ENCODE results near the gene USB1.
A peak's percentile ranks its signal among the peaks of the same experiment; 100 is the strongest.
"Not testable (repeated sequence)": the region's sequence is repeated elsewhere in the genome, so short reads cannot be mapped to it uniquely, and the experiment has no call there.

The USB1 gene

DNA sequence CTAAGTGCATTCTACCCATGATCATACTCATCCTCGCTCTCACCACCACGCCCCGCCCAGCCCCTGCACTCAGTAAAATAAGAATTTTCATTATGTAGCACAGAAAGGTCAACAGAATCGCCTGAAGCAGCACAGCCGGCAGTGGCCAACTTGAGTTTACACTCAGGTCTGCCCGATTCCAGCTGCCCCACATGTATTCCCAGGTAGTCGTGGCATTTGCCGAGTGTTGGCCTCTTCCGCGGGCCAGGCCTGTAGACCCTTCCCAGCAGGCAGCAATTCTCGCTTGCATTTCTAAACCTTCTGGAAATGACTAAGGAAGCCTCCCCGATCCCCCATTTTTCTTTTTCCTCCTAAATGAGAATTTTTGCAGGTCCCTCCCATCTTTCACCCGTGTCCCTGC is 30.9 kb upstream of the USB1 start:
- DNase-seq (ENCODE audit: low spot score), result no peak

DNA sequence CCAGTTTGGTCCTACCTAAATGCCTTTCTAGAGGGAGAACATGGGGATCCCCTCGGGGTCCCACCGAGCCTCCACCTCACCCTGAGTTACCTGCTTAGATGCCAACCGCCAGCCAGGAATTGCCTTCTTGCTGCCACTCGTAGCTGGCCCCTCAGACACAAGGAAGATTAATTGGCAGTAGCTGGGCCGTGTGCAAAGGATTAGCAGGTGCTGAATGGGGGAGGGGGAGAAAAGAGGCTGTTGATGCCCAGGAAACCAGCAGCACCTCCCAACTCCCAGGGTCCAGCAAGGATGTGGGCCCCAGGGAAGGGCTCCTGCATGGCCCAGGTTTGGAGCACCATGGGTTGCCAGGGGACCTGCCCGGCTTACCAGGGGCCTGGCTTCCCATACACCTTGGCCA is 30.2 kb upstream of the USB1 start, which contains the start of gene CNGB1:
CNGB1 (minus strand) TSS at position 159 of the 400 bp plus-strand sequence. CDS start 3,842 bp downstream, outside the sequence.
- DNase-seq (ENCODE audit: low spot score), result no peak

DNA sequence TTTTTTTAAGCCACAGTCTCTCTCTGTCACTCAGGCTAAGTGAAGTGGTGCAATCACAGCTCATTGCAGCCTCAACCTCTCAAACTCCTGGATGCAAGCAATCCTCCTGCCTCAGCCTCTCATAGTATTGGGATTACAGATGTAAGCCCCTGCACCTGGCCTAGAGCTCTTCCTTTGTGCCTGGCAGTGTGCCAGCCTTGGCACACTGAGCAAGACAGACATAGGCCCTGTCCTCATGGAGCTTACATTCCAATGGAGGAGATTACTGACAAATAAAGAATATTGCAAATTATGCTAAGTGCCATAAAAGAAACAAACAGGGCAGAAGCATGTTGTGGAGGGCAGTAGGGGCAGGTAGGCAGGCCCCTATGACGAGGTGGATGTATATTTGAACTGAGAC is 29.4 kb upstream of the USB1 start:
- DNase-seq (ENCODE audit: low spot score), result no peak

DNA sequence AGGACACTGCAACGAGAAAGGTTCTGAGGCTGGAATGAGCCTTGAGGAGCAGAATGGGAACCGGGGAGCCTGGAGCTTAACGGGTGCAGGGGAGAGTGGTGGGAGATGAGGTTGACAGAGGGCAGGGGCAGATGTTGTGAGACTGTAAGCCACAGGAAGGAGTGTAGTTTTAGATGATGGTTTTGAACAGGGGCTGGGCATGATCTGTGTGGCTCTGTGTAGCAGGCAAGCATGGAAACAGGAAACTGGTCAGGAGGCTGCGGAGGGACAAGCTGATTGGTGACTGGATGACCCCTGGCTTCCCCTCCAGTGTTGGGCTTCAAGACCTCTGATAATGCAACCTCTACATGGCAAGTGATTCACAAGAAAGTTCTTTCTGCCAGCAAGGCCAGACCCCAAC is 28.9 kb upstream of the USB1 start:
- DNase-seq (ENCODE audit: low spot score), result no peak

DNA sequence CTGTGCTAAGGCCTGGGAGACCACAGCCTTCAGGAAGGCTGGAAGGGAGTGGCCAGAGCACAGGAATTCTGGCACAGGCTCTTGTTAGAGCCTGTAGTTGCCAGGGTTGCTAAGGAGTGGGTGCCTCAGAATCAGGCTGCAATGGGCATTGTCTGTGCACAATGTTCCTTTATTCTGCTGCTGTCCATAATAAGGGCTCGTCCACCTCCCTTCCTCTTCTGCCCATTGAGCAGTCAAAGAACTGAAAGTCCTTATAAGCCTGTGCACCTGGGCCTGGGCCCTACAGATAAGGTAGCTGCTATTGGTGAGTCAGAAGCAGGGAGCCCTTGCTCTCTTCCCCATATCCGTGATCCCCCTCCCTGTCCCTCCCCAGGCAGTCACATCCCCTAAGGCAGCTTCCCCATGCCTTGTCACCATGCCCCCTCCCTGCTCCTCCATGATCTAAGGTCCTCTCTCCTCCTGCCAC is 24.8 kb upstream of the USB1 start:
- DNase-seq (ENCODE audit: low spot score), result no peak

DNA sequence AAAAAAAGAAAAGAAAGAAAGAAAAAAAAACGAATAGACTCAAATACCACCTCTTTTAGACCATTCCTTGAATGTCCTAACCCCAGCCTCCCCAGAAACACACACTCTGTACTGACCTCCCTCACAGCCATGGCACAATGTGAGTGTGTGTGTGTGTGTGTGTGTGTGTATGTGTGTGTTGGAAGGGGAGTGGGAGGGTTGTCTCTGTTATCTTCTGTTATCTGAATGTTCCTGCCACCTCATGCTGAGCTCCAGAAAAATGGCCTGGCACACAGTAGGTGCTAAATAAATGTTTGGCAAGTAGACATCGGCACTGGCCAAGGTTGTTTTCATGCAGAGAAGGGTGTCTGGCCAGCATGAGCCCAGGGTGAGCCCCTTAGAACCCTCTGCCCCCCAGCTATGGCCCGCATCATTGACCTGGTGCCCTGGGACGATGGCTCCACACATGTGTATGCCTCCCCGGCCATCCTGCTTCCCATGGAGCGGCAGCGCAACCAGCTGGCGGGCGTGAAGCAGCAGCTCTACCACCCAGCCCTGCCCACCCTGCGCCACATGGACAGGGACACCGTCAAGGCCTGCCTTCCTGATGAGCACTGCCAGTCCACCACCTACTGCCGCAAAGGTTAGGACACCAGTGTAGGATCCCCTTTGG is 23.7 kb upstream of the USB1 start:
- DNase-seq (ENCODE audit: low spot score), result no peak

DNA sequence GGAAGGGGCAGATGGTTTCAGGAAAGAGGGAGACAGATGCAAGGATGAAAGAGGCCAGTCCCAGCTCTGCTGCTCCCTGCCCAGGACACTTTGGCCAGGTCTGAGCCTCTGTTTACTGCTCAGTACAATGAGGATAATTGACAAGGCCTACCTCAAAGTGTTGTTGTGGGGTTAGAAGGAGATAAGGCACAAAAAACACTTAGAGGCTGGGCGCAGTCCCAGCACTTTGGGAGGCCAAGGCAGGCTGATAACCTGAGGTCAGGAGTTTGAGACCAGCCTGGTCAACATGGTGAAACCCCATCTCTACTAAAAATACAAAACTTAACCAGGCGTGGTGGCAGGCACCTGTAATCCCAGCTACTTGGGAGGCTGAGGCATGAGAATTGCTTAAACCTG is 23.1 kb upstream of the USB1 start:
- not testable (repeated sequence) for DNase-seq (ENCODE audit: low spot score)

DNA sequence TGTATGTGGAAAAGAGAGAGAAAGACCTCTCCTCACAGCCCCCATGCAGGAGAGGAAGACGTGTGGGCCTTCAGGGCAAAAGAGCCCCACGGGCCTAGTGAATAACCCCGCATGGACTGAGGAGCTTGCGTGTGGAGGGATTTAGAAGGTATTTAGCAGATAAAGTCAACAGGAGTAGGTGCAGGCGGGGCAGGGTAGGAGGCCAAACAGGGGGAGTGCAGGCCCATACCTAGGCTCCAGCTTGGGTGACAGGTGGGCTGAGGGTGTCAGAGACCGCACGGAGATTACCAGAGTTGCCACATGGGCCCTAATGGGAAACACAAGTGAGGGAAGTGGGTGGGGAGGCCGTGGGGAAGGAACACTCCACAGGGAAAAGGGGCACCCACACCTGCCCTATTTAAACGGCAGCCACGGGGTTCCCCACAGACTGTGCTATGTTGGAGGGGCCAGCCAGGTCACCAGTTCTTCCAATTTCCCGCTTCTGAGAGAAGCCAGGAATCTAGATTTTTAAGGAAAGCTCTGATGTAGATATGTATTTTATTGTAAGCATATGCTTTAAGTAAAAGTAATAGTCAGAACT is 22.1 kb upstream of the USB1 start:
- no peak for DNase-seq (ENCODE audit: low spot score)

DNA sequence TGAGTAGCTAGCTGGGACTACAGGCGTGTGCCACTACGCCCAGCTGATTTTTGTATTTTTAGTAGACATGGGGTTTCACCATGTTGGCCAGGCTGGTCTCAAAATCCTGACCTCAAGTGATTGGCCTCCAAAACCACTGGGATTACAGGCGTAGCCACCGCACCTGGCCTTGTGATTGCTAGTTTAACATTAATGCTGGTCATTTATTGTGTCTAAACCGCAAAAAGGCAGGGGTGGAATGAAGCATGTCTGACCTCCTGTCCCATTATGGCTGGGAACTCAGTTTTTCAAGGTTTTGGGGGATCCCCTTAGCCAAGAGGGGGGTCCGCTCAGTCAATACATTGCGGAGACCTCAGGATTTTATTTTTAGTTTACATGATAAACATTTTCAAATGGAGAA is 19.6 kb upstream of the USB1 start:
- DNase-seq (ENCODE audit: low spot score), result no peak

DNA sequence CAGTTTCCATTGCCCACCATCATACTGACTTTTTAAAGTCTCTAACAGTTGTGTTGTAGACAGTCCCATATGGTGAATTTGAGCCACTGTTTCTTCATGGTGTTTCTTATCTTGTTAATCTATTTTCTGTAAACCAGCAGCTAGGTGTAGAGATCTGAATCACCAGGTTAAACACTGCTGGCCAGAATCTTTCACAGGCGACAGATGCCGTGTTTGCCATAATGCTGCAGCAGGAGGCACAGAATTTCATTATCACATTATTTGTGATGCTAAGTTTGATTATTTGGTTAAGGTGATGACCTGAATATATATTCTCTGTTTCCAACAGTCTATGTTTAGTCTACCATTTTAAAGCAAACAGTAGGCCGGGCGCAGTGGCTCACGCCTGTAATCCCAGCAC is 18.8 kb upstream of the USB1 start:
- DNase-seq (ENCODE audit: low spot score), result no peak

DNA sequence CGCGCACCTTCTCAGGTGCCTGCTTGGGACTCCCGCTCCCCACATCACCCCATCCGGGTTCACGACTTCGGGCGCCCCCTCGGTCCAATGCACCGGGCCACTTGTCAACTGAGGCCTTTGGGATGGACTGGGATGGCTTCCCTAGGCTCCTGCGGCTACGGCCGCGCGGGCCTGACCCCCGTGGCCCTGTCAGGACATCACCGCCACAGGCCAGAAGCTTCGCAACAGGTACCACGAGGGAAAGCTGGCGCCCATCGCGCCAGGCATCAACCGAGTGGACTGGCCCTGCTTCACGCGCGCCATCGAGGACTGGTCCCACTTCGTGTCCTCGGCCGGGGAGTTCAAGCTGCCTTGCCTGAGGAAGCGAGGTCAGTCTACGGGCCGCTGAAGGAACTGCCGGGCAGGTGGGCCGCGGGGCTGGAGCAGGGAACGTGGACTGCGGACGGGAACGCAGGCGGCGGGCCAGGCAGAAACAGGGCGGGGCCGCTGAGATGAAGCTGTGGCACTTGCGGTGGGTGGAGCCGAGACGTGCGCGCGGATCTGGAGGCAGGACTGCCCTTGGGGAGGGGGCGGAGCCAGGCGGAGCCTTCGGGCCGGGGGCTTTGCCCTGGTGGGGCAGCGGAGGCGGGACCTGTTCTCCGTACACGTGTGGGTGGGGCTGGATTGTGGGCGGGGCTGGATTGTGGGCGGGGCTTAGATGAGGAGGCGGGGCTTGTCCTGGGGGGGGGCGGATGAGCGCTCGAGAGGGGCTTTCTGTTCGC is 16.6 kb upstream of the USB1 start:
- DNase-seq (ENCODE audit: low spot score), result peak; percentile 84

DNA sequence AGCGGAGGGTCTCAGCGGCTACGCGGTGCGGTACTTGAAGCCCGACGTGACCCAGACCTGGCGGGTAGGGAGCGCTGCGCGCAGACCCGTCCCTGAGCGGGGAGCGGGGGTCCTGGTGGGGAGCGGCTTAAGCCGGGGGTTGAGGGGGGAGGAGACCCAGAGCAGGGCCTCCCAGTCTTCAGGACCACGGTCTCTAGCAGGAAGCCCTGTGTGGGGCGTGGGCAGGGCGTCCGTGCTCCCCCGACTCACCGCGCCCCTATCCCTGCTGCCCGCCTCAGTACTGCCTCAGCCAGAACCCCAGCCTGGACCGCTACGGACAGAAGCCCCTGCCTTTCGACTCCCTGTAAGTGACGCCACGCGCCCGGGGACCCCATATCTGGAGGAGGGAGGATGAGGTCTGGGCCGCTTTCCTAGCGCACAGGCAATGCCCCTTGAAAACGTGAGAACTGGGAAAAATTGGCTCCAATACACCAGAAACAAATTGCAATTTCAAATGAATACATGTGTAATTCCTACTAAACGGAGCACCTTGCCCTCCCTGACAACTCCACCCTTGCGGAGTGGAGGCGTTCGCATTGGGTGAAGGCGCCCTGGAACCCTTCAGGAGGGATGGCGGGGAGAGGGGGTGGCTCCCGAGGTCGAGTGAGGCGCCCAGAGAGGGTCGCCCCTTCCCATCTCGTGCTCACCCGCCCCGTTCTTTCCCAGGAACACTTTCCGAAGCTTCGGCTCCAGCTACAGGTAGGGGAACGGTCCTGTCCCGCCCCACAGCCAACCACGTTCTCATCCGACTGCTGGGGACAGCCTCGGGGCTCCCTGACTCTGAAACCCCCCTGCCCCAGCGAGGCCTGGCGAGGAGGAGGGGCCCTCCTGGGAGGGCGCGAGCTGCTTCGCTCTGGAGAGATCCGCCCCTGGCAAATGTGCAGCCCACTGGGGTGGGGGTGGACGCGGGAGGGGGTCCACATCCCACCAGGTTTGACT is 15.7 kb upstream of the USB1 start:
- peak; percentile 60 for DNase-seq (ENCODE audit: low spot score)

DNA sequence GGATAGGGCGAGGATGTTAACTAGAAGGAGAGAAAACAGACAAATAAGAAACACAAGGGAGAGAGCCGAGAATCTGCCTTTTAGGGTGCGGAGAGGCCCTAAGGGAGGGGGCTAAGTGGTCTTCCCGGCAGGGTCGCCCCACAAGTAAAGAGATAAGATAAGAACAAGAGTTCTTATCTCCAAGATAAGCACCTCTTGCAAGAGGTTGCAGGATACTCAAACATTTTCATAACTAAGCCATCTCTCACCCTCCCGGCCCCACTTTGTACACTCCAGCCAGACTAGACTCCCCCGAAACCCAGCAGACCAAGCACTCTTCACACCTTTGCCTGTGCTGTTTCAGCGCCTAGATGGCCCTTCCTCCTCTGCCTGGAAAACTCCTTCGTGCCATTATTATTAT is 15.0 kb upstream of the USB1 start:
- DNase-seq (ENCODE audit: low spot score), result peak; percentile 34

DNA sequence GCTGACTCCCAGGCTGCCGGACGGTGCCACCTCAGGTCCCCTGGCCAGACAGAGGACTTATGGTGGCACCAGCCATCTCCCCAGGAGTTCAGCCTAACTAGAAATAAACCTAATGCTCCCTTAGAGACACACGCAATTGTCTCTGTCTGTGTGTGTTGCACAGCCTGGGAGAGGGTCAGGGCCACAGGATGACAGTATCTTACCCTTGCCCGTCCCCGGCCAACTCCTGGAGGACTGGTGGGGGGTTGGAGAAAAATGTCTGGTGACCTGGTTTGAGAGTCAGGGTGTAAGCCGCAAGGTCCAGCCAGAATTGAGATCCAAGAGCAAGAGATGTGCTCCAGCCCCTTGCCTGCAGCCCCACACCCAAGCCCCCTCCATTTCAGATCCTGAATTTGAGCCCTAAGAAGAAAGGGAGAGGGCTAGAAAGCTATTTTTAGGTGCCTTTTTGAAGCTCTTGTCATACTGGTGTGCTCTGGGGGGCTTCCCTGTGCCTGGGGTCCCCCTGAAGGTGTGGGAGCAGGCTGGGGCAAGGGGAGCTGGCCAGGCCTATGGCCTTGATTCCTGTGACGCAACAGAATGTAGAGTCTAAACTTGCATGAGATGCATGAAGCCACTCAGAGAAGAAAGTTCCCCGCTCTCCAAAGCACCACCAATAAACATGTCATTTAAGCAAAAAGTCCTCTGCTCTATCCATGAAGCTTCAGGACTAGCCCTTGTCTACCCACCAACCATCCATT is 13.6 kb upstream of the USB1 start:
- DNase-seq (ENCODE audit: low spot score), result peak; percentile 46

DNA sequence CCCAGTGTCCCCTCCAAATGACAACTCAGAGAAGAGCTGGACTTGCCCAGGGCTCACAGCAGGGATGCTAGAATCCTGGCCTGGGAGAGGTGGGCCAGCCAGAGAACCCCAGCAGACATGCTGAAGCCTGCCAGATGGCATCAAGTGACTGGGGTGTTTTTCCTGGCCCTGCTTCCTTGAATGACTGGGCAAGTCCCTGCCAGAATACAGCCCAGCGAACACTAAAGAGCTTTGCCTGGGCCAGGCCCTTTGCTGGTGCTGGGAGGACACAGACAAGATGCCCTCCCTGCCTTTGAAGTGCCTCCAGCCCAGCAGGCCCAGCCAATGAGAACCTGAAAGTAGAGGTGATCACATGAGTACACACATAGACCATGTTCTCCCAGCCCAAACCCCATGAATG is 12.3 kb upstream of the USB1 start:
- DNase-seq (ENCODE audit: low spot score), result peak; percentile 63

DNA sequence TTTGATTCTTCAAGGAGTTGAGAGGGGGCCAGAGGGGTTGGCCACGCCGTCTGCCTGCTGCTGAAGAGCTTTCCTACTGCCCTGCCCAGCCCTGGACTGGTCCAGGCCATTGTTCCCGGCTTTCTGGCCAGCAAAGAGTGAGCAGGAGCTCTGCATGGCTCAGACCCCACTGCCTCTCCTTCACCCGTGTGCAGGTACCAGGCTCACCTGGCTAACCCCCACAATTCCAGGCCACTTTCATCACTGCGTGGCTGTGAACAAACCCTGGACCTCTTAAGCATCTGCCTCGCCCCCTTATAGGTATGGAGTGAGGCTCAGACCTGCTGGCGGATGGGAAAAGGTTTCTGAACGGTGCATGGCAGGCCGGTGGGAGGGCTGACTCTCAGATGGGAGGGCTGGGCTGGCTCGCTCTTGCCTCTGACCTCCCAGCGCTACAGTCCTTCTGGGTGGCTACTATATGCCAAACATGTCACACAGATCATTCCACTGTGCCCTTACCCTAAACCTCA is 9.6 kb upstream of the USB1 start:
- DNase-seq (ENCODE audit: low spot score), result peak; percentile 6

DNA sequence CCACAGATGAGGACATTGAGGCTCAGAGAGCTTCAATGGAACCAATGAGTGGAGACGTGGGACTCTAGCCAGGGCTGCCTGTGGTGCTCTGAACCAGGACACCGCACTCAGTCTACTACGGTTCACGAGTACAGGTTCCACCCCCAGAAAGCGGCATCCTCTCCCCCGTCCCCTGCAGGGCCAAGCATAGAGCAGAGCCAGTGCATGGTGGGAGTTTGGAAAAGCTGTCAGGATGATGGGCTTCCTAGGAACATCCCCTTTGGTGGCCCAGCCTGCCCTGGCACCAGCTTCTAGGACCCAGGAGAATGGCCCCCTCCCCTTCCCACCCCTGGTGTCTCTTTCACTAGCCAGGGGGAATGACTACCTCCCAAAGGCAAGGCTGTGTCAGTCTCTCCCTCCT is 9.1 kb upstream of the USB1 start:
- peak; percentile 28 for DNase-seq (ENCODE audit: low spot score)

DNA sequence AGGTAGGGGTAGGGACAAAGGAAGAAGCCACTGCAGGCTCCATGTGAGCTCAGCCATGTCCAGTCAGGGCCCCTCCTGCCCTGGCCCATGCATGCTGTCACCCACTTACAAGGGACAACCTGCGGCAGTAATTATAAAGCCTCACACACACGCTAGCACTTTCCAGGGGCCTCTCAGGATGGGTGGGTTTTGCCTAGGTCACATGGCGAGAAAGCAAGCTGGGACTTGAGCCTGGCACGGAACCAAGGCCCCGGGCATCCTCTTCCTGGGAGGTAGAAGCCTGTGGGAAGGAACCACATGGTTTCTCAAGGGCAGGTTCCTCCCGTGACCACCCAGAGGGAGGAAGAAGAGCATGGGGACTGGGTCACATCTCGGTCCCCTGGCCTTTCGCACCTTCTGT is 7.8 kb upstream of the USB1 start:
- DNase-seq (ENCODE audit: low spot score), result peak; percentile 50

DNA sequence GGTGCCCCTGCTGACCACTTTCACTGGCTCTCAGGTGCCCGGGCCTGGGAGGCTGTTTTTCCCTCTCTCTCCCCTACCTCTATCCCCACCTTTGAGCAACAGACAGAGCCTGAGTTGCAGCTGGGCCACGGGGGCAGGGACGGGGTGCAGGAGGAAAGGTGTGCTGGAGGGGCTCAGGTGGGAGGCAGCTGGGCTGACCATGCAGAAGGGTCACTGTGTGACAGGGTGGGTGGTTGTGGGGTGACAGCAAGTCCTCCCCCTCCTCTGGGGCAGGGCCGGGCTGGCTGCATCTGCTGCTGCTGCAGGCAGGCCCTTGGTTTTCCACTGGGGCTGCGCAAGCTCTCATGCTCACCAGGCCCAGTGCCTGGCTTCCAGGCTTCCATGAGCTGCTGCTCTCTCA is 7.3 kb upstream of the USB1 start:
- no peak for DNase-seq (ENCODE audit: low spot score)

DNA sequence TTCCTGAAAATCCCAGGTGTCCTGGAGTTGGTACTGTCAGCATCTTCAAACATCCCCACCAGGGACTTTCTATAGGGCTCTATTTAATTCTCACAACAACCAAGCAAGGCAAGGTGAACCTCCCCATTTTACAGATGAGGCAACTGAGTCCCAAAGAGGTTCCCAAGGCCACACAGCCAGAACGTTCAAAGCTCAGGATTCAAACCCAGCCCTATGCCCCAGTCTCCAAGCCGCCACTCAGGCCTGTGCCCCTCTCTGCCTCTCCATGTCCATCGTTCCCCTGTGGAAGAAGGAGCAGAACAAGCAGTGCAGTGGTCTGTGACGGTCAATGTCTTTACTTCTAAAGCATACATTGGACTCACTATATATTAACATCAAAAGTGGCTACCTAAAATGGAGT is 6.8 kb upstream of the USB1 start:
- peak; percentile 42 for DNase-seq (ENCODE audit: low spot score)

DNA sequence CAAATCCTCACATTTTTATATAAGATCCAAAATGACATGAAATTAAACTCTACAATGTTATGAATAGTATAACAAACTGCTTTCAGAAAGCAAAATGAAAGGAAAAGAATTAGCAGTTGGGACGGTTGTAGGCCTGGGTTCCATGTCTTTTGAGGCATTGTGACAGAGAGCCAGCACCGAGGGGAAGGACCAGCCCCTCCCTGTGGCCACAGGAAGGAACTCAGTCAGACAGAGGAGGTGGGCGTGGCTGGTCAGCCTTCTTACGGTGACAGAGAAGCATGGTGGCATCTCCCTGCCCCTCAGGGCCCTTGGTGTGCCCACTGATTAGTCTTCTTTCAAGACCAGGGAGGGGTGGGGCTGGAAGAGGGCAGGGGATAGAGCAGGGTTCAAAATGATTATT is 6.4 kb upstream of the USB1 start:
- DNase-seq (ENCODE audit: low spot score), result no peak

Data from left forelimb (tissue), 1 donor.